GM19452 (cell line): ENCODE results near the gene EPB41L4B.

Source experiments
- ATAC-seq: cut with Tn5 transposase; IDR thresholded peaks from one replicate; pipeline ENCODE4 v1.9.1; 2021; ENCODE audit not compliant: unreplicated experiment

The EPB41L4B gene

GRCh38 chr9:109270971-109271925 is 49.6 kb downstream of the EPB41L4B start:
- ATAC-seq, result no peak

- no peak for ATAC-seq
Observed at GRCh38 chr9:109270441-109270840, 50.4 kb downstream of the EPB41L4B start.

GRCh38 chr9:109269839-109270238 is 51.0 kb downstream of the EPB41L4B start:
- no peak for ATAC-seq

- ATAC-seq, result no peak
Observed at GRCh38 chr9:109269081-109269480, 51.8 kb downstream of the EPB41L4B start.

GRCh38 chr9:109267555-109267954 is 53.3 kb downstream of the EPB41L4B start:
- no peak for ATAC-seq

- ATAC-seq, result no peak
Observed at GRCh38 chr9:109264877-109265587, 55.8 kb downstream of the EPB41L4B start.

- ATAC-seq, result no peak
Observed at GRCh38 chr9:109263358-109263757, 57.5 kb downstream of the EPB41L4B start.

- no peak for ATAC-seq
Observed at GRCh38 chr9:109258481-109259302, 62.2 kb downstream of the EPB41L4B start.

GRCh38 chr9:109256336-109256735 is 64.5 kb downstream of the EPB41L4B start:
- ATAC-seq, result no peak

- no peak for ATAC-seq
Observed at GRCh38 chr9:109255394-109255793, 65.5 kb downstream of the EPB41L4B start.

GRCh38 chr9:109254317-109254716 is 66.5 kb downstream of the EPB41L4B start:
- no peak for ATAC-seq

- no peak for ATAC-seq
Observed at GRCh38 chr9:109253637-109254284, 67.1 kb downstream of the EPB41L4B start.

- ATAC-seq, result no peak
Observed at GRCh38 chr9:109253241-109253636, 67.6 kb downstream of the EPB41L4B start.

- no peak for ATAC-seq
Observed at GRCh38 chr9:109252291-109252690, 68.6 kb downstream of the EPB41L4B start.

GRCh38 chr9:109251776-109252106 is 69.1 kb downstream of the EPB41L4B start:
- no peak for ATAC-seq

- no peak for ATAC-seq
Observed at GRCh38 chr9:109251080-109251775, 69.6 kb downstream of the EPB41L4B start.

- no peak for ATAC-seq
Observed at GRCh38 chr9:109250771-109251079, 70.1 kb downstream of the EPB41L4B start.

- ATAC-seq, result no peak
Observed at GRCh38 chr9:109250311-109250741, 70.5 kb downstream of the EPB41L4B start.

- ATAC-seq, result no peak
Observed at GRCh38 chr9:109249615-109250014, 71.2 kb downstream of the EPB41L4B start.

GRCh38 chr9:109248133-109248581 is 72.7 kb downstream of the EPB41L4B start:
- ATAC-seq, result no peak
